ENCODE data around the gene FER1L5.

Gene FER1L5

DNA sequence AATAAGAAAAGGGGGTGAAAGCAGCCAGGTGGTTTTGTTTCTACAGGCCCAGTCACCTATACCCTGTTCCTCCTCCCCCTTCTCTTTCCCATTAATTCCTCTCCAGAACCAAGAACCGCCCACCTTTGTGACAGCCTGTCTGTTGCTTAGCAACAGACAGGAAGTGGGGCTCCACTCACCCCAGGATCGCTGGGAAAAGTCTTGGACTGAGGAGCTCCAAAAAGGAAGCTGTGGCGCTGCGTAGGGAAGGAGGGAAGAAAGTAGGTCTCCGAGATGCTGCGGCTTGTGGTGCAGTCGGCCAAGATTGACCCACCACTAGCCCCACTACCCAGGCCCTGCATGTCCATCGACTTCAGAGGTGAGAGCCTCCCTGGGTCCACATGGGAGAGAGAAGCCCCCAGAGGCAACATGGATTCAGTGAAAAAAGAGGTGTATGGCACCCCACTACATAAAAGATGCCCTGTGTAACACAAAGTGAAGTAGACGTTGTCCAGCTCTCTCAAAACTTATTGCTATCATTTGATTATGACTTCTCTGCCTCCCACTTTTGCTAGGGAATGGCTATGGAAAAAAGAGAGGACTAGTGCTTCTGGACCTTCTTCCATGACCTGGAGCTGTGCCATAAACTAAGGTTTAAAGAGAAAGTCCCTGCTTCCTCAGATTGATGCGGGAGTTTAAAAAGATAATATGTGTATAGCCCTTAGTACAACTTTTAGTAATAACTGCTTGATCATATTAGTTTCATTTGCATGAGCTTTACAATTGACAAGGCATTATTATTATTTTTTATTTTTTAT lies at the start of gene FER1L5:
Gene FER1L5, plus strand, starts transcription at position 201 of the 797 bp plus-strand sequence. Its CDS starts 73 bp downstream, at position 274.
- no peak for DNase-seq (ENCODE audit: low read depth in 2 of 2)

DNA sequence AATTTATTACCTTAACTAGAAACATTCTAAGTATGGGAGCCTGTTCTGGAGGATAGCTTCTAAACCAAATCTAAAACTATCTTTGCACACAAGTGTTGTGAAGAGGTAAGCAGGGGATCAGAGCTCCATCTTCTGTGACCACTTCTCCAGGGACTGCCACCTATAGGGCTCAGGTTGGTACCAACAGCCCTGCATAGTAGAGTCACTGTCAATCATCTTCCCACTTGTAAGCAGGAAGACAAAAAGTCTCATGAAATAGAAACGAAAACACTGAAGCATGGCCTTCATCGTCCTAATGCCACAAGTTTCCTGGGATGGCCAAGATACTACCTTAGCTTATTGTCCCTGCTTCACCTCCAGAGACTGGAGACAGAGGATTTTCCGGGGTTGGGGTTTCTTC lies 48.3 kb upstream of the FER1L5 start:
- no peak for DNase-seq (ENCODE audit: low read depth in 2 of 2)

DNA sequence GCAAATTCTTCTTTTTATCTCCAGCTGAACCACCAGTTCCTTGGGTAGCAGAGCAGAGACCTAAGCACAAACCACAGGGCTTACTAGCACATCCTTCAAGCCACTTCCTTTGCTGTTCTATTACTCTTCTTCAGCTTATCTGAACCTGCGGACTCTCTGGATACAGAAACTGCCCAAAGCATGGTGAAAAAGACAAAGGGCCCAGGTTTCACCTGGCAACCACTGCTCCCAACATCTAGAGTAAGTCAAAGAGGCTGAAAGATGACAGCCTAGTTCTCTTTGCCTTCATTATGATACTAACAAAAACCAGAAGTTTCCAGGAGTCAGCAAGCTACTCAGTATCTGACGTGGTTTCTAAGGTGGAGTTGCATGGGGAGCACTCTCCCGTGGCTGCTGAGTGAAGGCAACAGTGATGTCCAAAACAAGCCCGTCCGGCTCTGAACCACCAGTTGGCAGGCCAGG lies 47.8 kb upstream of the FER1L5 start:
- DNase-seq (ENCODE audit: low read depth in 2 of 2): no peak

DNA sequence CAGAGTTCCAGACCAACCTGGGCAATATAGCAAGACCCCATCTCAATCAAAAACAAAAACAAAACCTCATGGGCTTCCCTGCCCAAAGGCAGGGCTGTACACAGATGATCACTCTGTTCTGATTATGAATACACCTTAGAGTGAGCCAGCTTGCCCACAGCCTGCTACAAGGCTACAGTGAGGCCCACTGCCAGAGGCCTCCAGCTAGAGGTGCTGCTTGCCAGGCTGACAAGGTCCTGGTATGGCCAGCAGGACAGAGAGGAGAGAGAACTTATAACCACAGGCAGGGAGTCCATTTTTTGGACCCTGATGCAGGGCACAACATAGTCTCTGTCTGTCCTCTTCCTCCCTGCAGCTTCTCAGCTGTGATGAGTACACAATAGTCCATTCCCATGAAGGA lies 46.0 kb upstream of the FER1L5 start:
- no peak for DNase-seq (ENCODE audit: low read depth in 2 of 2)

DNA sequence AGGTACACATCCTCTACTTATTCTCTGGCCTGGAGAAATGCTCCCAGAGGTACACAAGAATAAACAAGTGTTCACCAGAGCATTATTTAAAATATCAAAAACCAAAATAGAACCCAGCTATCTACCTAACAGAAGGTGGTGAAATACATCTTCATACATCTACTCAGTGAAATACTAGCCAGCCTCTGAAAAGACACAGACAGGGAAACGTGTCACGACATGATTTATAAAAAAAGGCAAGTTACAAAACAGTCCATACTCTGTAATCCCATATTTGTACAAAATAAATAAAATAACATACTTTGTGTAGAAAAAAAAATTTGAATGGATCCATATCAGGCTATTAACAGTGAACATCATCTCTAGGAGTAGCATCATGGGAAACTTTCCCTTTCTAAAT lies 42.6 kb upstream of the FER1L5 start:
- no peak for DNase-seq (ENCODE audit: low read depth in 2 of 2)

DNA sequence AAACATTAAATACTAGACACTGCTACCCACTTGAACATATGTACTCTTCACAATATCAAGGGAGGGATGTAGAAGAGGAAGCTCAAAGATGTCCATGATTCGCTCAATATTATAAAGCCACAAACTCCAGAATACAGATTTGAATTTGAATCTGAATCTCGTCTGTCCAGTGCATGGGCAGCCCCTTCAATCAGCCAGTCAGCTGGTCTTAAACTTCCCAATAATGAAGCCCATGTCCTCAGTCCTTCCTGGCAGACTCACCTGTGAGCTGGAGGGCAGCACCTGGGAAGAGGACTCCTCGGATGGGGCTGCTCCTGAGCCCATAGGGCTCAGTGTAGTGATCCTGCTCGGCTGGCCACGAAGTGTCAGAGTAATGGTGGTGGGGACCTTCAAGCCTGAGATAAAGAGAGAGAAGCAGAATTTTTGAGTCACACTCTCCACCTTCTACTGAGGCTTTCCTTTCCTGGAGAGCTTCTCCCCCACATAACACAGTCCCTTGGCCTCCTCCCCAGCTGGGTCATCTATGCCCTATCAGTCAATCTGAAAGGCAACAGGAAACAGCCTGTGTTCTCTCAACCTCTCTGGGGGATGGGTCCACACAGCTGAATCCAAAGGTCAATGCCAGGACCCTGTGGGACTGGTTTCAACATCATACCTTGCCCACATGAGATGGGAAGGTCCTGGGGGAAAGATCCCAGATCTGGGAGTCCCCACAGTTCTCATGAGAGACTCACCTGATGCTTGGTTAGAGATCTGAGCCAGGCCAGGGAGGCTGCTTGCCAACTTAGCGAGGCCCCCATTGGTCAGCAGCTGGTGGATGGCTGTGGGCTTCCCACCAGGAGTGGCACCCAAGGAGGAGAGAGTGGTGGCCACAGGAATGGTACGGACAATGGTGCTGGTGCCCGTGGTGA lies 40.9 kb upstream of the FER1L5 start:
- no peak for DNase-seq (ENCODE audit: low read depth in 2 of 2)

DNA sequence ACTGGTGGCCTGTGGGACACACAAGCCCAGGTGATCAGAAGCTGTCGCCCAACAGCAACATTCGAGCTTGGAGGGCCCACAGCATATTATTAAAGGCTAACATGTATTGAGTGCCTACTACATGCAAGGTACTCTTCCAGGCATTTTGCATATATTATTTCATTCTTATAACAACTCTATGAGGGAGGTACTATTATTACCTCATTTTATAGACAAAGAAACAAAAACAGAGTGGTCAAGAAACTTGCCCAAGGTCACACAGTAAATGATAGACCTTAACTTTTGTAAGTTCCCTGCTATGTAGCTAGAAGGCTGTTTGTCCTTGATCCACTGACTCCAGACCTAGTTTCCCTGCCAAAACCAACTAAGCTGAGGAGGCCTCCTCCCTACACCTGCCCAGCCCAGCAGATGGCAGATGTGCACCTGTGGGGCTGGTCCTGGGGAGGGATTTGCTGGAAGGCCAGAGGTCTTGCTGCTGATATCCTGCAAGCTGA lies 40.2 kb upstream of the FER1L5 start:
- DNase-seq (ENCODE audit: low read depth in 2 of 2): no peak

DNA sequence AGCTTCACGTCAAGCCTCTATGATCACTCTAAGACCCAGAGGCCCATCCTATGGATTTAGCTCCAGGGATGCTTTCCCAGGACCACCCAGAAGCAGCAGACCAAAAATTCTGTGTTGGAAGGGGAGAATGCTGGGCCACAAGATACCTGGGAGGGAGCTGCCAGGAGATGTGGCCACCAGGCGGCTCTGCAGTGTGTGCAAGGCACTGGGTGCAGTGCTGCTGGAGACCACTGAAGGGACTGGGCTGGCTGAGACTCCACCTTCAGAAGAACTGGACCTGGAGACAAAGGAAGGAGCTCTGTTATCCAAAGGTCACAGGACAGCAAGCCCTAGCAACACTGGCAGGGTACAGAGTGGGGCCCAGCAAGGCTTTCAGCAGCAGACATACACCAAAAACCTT lies 38.5 kb upstream of the FER1L5 start:
- no peak for DNase-seq (ENCODE audit: low read depth in 2 of 2)

DNA sequence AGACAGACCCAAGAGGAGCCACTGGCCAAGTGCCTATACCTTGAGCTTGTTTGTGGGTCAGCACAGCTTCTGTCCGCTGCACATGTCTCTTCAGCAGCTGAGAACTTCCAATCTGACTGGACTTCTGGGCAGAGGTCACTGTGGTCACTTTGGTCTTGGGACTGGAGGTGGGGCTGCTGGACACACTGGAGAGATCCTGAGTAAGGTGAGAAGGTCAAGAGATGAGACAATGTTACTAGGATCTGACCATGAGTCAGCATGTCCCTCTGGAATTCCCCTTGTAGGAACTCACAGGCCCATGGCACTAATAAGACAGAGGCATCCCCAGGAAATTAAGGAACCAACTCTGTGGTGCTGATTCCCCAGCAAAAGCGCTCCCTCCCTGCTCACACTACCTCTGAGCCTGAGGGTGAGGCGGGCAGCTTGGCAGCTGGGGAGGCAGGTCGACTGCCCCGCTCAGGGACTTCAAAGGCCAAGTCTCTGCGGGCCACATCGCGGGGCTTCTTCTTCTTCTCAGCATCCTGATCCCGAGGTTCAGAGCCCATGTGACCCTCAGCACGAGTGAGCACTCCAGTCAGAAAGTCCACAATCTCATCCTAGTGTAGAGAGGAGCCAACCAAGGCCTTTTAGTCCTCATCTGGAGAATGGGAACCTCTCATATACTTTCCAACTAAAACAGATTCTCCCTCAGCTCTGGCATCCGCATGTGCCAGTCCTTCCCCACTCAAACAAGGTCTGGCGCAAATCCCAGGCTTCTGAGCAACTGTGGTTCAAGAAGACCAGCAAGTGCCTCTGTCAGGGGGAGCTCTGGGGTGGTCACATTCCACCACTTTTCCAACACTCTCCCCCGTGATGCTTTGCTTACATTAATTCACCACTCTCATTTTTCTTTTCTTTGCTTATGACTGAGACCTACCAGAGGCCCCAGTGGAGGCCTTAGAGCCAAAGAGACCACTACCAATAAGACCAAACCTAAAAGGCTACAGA lies 33.8 kb upstream of the FER1L5 start:
- no peak for DNase-seq (ENCODE audit: low read depth in 2 of 2)

DNA sequence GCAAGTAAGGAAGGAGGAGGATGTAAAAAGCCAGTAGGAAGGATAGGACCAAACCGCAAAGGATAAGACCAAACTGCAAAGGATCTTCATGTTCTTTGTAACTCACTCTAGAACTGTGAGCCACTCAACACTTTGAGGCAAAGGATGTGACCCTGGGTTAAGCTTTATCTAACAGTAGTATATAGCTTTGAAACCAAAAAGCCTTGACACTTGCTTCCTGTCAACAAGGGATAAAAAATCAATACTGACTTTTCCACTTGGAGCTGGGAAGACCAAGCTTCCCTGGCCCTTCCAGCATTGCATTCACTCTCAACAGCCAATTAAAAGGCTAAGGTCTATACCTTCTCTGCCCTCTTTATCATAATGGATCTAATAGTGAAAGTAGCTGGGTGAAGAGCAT lies 26.4 kb upstream of the FER1L5 start:
- no peak for DNase-seq (ENCODE audit: low read depth in 2 of 2)

DNA sequence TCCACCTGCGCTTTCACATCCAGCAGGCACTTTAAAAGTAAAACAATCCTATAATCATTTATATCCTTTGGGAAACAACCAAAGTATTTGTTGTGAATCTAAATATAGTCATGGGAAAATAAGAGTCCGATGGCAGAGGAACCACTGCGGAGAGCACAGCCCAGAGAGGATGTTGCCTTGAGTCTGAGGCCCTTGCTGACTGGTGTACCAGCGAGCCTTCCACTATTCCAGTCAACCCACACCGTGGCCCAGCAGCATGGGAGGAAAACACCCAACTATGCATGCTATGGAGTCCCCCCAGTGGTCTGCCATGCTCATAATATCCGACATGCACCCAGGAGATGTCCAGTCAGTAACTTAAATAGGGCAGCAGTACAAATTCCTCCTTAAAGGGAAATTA lies 26.0 kb upstream of the FER1L5 start:
- DNase-seq (ENCODE audit: low read depth in 2 of 2): no peak

DNA sequence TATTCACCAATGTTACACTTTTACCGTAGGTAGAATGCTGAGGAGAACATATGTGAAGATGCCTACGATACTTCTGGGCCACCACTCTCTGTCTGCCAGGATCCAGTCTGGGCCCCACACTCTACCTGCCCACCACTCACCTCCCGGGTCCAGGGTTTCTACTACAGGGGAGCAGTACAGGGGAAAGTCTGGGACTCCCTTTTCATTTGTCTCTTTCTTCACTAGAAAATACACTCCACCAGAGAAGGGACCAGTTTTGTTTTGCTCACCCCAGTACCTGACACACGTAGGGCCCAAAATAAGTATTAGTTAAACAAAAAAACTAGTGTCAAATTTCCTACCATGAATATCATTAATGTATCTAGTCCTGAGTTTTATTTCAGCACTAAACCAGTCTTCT lies 25.6 kb upstream of the FER1L5 start:
- no peak for DNase-seq (ENCODE audit: low read depth in 2 of 2)

DNA sequence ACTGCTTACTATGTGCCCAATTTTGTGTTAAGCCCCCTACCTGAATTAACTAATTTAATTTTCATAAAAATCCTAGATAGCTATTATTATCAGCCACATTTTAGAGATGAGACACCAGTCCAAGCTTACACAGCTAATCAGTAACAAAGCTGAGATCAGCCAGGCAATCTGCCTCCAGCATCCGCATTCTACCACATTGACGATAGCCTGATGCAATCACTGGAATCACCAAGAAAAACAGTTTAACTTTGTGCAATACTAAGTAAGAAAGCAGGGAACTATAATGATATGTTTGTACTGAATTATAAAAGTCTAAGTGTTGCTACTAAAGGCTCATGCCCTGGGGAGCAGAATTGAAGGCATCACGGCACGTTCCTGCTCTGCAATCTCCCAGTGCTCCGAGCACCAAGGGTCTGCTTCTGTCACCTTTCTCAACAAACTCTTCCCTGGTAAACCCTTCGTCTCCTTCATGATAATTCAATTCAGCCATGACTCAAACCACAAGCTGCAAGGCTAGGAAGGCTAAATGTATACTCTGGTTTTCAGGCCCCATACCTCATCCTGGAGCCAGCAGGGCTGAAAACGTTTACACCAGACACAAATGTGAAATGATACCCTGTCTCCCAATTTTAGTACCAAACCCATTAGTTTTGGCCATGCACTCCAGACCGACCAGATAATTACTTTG lies 23.8 kb upstream of the FER1L5 start:
- no peak for DNase-seq (ENCODE audit: low read depth in 2 of 2)

DNA sequence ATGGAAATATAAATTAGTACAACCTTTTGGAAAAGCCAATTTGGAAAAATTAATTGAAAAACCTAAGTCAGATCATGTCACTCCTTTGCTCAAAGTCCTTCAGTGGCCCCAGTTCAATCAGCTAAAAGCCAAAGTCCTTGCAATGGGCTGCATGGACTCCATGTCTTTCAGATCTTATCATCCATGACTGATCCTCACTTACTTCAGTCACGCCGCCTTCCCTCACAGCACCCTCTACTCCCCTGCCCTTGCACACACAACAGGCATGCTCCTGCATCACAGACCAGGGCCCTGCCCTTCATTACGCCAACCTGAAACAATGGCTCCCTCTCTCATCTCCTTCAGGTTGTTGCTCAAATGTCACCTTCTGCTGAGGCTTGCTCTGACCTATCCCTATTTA lies 20.0 kb upstream of the FER1L5 start:
- DNase-seq (ENCODE audit: low read depth in 2 of 2): no peak

DNA sequence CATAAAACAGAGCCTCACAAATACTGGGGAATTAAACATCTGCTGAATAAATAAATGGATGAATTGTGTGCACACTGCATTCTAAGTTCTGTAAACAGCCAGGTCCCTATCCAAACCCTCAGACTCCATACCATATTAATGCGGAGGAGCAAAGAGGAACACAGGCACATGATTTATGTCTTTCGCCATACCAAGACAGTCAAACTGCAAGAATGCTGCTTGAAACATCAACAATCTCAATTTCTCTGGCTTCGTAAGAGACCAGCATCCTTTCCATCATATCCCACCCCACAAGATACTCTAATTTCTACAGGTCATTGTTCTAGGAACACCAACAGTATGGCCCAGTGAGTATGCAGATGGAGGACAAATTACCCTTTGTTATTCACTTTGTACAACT lies 19.4 kb upstream of the FER1L5 start:
- no peak for DNase-seq (ENCODE audit: low read depth in 2 of 2)

DNA sequence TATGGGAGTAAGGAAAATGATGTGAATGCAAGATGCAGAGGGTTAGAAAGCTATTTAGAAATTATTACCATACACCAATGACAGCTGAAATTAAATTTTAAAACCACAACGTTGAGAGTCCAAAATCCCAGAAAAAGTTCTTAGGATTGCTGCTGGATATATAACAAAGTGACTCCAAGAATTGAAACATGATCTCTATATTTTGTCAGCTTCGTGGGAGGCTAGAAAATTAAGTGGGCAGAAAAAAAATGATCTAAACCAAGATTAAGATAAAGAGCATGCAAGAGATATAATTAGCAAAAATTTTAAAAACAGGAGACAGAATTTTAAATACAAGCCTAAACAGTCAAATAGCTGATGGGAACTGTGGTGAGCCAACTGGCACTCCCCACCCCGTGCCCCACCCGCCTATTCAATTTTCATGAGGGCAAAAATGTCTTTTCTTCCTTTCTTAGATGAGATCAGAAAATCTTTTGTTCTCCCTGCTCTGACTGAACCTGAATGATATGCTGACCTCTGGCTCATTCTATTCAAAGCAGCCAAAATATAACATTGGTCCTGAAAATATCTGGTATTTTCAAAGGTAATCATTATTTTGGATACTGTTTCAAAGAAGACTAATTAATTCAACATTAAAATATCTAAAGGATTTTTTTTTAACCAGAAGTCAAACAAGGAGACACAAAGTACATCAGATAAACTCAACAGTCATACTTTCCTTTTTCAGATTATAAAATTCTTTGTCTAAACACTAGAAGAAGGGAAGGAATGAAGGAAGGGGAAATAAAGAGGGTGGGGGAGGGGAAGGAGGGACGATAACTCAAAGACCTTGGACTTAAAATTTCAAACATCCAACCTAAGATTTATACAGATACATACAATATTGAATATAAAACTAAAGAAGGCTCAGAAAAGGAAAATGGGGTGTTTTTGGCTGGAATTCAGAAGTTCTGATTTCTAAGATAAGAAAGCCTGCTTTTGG lies 16.7 kb upstream of the FER1L5 start:
- DNase-seq (ENCODE audit: low read depth in 2 of 2): no peak

DNA sequence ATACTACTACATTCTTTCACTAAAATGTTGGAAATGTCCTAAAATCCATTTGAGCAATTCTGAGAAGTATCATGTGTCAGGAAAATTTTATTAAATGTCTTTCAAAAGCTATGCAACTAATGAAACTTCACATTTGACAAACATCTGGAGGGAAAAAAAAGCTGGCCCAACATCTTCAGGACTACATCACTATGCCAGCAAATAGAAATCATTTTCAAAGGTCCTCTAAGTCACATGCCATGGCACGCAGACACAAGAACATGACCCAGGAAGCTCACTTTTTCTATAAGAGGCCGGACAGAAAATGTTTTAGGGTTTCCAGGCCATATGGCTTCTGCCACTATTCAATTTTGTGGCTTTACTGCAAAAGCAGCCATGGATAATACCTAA lies 16.0 kb upstream of the FER1L5 start:
- no peak for DNase-seq (ENCODE audit: low read depth in 2 of 2)

DNA sequence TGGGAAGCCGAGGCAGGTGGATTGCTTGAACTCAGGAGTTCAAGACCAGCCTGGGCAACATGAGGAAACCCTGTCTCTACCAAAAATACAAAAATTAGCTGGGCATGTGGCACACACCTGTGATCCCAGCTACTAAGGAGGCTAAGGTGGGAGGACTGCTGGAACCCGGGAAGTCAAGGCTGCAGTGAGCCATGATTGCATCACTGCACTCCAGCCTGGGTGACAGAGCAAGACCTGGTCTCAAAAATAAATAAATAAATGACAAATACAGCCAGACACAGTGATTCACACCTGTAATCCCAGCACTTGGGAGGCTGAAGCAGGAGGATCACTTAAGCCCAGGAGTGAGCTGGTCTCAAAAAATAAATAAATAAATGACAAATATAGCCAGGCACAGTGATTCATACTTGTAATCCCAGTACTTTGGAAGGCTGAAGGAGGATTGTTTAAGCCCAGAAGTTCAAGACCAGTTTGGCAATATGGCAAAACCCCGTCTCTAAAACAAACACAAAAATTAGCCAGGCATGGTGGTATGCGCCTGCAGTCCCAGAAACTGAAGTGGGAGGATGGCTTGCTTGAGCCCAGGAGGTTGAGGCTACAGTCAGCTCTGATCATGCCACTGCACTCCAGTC lies 10.6 kb upstream of the FER1L5 start:
- no peak for DNase-seq (ENCODE audit: low read depth in 2 of 2)

DNA sequence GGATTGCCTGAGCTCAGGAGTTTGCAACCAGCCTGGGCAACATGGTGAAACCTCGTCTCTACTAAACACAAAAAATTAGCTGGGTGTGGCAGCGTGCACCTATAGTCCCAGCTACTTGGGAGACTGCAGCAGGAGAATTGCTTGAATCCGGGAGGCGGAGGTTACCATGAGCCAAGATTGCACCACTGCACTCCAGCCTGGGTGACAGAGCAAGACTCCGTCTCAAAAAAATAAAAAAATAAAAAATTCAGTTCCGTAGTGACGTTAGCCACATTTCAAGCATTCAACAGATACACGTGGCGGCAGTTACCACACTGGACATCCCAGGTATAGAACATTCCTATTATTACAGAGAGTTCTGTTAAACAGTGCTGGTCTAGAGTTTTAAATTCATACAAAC lies 8.9 kb upstream of the FER1L5 start:
- DNase-seq (ENCODE audit: low read depth in 2 of 2): no peak
